Retinal pigment epithelial cell (primary cell): ENCODE measurements around the gene CDK14.

Source experiments
- DNase-seq: peaks from one replicate; pipeline ENCODE4 v3.0.0-alpha.2; 2010; ENCODE audit warnings: low read depth
- H3K4me3 ChIP-seq: 2 replicates; pipeline ENCODE4 v1.5.1; 2011; ENCODE audit warnings: mild to moderate bottlenecking, low read length, control low read depth, moderate library complexity
- TF ChIP-seq, protein P1 (sequence below): conservative IDR thresholded peaks from 2 replicates; pipeline ENCODE4 v1.5.1; 2011; ENCODE audit warnings: low read depth, low read length, control low read depth, inconsistent platforms

Gene CDK14

GRCh38 chr7:90675982-90676381 is 79.9 kb downstream of the CDK14 start:
- DNase-seq = no peak
- TF ChIP-seq, protein P1, sequence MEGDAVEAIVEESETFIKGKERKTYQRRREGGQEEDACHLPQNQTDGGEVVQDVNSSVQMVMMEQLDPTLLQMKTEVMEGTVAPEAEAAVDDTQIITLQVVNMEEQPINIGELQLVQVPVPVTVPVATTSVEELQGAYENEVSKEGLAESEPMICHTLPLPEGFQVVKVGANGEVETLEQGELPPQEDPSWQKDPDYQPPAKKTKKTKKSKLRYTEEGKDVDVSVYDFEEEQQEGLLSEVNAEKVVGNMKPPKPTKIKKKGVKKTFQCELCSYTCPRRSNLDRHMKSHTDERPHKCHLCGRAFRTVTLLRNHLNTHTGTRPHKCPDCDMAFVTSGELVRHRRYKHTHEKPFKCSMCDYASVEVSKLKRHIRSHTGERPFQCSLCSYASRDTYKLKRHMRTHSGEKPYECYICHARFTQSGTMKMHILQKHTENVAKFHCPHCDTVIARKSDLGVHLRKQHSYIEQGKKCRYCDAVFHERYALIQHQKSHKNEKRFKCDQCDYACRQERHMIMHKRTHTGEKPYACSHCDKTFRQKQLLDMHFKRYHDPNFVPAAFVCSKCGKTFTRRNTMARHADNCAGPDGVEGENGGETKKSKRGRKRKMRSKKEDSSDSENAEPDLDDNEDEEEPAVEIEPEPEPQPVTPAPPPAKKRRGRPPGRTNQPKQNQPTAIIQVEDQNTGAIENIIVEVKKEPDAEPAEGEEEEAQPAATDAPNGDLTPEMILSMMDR = no peak

DNA sequence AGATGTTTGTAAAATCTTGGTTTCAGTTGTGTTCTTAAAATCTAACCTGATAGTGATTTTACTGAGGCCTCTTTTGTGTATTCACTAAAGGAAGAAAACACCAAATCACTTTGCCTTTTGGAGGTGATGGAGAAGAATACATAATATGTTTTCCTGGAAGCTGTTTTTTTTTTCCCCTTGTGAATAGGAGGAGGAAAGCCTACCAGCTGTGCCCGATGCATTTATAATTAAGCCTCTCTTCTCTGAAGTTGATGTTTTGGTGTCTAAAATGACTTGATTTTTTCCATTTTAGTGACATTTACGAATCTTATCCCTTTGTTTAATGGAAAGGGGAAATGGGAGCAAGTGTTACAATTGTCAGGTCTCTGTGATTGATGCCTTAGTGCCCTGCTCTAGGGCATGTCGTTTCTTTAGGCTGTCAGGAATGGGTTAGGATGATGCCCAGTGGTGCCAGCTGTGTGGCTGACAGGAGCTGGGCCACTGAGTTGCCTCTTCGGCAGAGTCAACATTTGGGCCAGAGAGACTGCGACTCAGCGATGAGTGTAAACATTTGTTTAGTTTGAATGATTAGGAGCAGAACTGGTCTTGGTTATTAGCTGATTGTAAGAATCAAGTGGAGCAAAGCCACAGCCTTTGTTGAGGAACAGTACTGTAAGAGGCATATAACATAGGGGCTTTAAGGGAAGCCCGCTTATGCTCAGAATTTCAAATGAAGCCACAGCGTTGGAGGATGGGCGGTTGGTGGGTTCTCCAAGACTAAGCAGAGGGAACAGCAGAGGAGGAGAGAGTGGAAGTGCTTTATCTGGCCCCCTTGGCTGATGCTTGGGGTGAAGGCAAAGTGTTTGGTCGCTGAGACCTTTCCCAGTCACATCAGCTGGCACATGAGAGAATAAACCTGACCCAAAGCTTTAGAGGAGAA is 81.6 kb downstream of the CDK14 start:
- DNase-seq = no peak
- TF ChIP-seq, protein P1 = no peak
- H3K4me3 ChIP-seq = no peak overlapping the region

More at GRCh38 chr7:90675982-90676381, 79.9 kb downstream of the CDK14 start:
- no peak overlapping the region for H3K4me3 ChIP-seq

GRCh38 chr7:90678986-90679385 is 82.9 kb downstream of the CDK14 start:
- no peak overlapping the region for H3K4me3 ChIP-seq
- TF ChIP-seq, protein P1 = no peak
- DNase-seq = no peak

GRCh38 chr7:90680484-90680883 is 84.4 kb downstream of the CDK14 start:
- H3K4me3 ChIP-seq = no peak overlapping the region
- TF ChIP-seq, protein P1 = no peak
- DNase-seq = no peak

DNA sequence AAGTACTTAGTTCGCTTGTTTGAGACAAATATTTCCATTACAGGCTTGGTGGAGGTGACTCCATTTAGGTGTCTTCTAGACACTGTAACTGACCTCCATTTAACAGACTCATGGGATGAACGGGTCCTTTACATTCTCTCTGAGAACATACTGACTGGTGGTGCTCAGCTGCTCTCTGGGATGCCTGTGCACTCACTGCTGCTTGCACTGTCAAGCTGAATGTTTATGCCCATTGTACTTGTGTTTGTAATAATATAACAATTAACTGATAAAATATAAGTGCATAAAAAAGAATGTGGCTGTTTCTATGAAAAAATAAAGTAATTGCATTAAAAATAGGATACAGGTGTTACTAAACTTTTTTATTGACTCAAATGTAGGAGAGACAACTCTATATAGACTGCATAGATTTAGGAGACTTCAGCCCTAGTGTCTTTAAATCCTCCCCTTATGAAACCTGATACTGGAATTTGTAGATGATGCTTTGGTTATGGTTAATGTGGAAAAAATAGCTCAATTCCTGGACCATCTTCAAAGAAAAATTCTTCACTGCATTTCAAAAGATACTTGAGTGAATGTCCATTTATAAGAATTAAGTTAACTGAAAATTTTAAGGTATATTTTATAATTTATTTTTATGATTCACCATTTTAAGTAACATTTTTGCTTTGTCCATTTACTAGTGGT is 85.4 kb downstream of the CDK14 start:
- DNase-seq = no peak
- TF ChIP-seq, protein P1 = no peak
- H3K4me3 ChIP-seq = no peak overlapping the region

- no peak overlapping the region for H3K4me3 ChIP-seq
- TF ChIP-seq, protein P1 = no peak
- DNase-seq = no peak
These were observed 90.0 kb downstream of the CDK14 start for GRCh38 chr7:90686146-90686545.
